ENCODE measurements around the gene DYNC2I2. TPM values are rescaled to one million over a fixed set of nuclear protein-coding genes. Genes with fewer than 3 reads are reported as not detected.
A peak's percentile ranks its signal among the peaks of the same experiment; 100 is the strongest.

DYNC2I2 gene
- total RNA-seq, 1 experiment from 2014 or later = 53.2 TPM

GRCh38 chr9:128638580-128638979 is 18.1 kb downstream of the DYNC2I2 start:
- H3K4me3 Mint-ChIP-seq (ENCODE audit: low read depth, unreplicated experiment) = no peak overlapping the region
- DNase-seq = no peak
- no peak for TF ChIP-seq CTCF (IDR thresholded peaks at IDR 0.05; ENCODE audit: unreplicated experiment)
- no peaks in the 10 kb centered on the region for H3K9me3 Mint-ChIP-seq (ENCODE audit: low read depth, unreplicated experiment)
- no peaks in the 10 kb centered on the region for H3K27me3 Mint-ChIP-seq (ENCODE audit: unreplicated experiment)
- peaks cover 21% of the 10 kb centered on the region for H3K4me1 Mint-ChIP-seq (ENCODE audit: low read depth, unreplicated experiment)
- intact Hi-C loops (cut with micrococcal nuclease; ENCODE audit: unreplicated experiment) = no loop called here
- H3K27ac Mint-ChIP-seq (ENCODE audit: unreplicated experiment) = no peak overlapping the region
- CTCF ChIA-PET = interaction anchor here (0.7 kb wide), 1 partner anchor 21 kb away, joined by 6 read pairs; no protein-coding TSS in a partner anchor
- peaks cover 31% of the 10 kb centered on the region for H3K36me3 Mint-ChIP-seq (ENCODE audit: insufficient read depth, unreplicated experiment)
- BruUV-seq (replicated peaks) = no TSS peak

GRCh38 chr9:128637656-128638055 is 19.0 kb downstream of the DYNC2I2 start:
- Mint-ChIP-seq H3K36me3 (ENCODE audit: insufficient read depth, unreplicated experiment) (peaks cover 35% of the 10 kb centered on the region), H3K4me3 (ENCODE audit: low read depth, unreplicated experiment) (no peak overlapping the region), H3K4me1 (ENCODE audit: low read depth, unreplicated experiment) (peaks cover 24% of the 10 kb centered on the region), H3K27ac (ENCODE audit: unreplicated experiment) (no peak overlapping the region), H3K27me3 (ENCODE audit: unreplicated experiment) (no peaks in the 10 kb centered on the region), H3K9me3 (ENCODE audit: low read depth, unreplicated experiment) (no peaks in the 10 kb centered on the region)
- TF ChIP-seq CTCF (IDR thresholded peaks at IDR 0.05; ENCODE audit: unreplicated experiment) = no peak
- intact Hi-C loops (cut with micrococcal nuclease; ENCODE audit: unreplicated experiment) = no loop called here
- no peak for DNase-seq
- BruUV-seq (replicated peaks) = no TSS peak
- CTCF ChIA-PET = no interaction called here

- Mint-ChIP-seq H3K27ac (ENCODE audit: unreplicated experiment) (no peak overlapping the region), H3K27me3 (ENCODE audit: unreplicated experiment) (no peaks in the 10 kb centered on the region), H3K4me3 (ENCODE audit: low read depth, unreplicated experiment) (peak overlapping the region; percentile 60), H3K36me3 (ENCODE audit: insufficient read depth, unreplicated experiment) (peaks cover 41% of the 10 kb centered on the region), H3K4me1 (ENCODE audit: low read depth, unreplicated experiment) (peaks cover 24% of the 10 kb centered on the region), H3K9me3 (ENCODE audit: low read depth, unreplicated experiment) (no peaks in the 10 kb centered on the region)
- CTCF ChIA-PET = interaction anchor here (0.5 to 2.1 kb wide), 4 partner anchors 9 to 182 kb away, joined by 3 to 6 read pairs (median 4); partner anchors contain the start of gene ENDOG
- BruUV-seq (replicated peaks) = no TSS peak
- intact Hi-C loops (cut with micrococcal nuclease; ENCODE audit: unreplicated experiment) = no loop called here
- no peak for TF ChIP-seq CTCF (IDR thresholded peaks at IDR 0.05; ENCODE audit: unreplicated experiment)
- DNase-seq = no peak
Measured at GRCh38 chr9:128636556-128637530, 19.8 kb downstream of the DYNC2I2 start.

GRCh38 chr9:128636024-128636390 is 20.6 kb downstream of the DYNC2I2 start:
- peak overlapping the region; percentile 60 for H3K4me3 Mint-ChIP-seq (ENCODE audit: low read depth, unreplicated experiment)
- no peaks in the 10 kb centered on the region for H3K9me3 Mint-ChIP-seq (ENCODE audit: low read depth, unreplicated experiment)
- no peak for TF ChIP-seq CTCF (IDR thresholded peaks at IDR 0.05; ENCODE audit: unreplicated experiment)
- peak overlapping the region; percentile 85 for H3K27ac Mint-ChIP-seq (ENCODE audit: unreplicated experiment)
- H3K4me1 Mint-ChIP-seq (ENCODE audit: low read depth, unreplicated experiment) = peaks cover 24% of the 10 kb centered on the region
- intact Hi-C loops (cut with micrococcal nuclease; ENCODE audit: unreplicated experiment) = no loop called here
- peaks cover 44% of the 10 kb centered on the region for H3K36me3 Mint-ChIP-seq (ENCODE audit: insufficient read depth, unreplicated experiment)
- CTCF ChIA-PET = interaction anchor here (0.5 to 2.1 kb wide), 10 partner anchors 10 to 182 kb away, joined by 3 to 7 read pairs (median 4); partner anchors contain the start of genes ENDOG and ZDHHC12
- BruUV-seq (replicated peaks) = no TSS peak
- H3K27me3 Mint-ChIP-seq (ENCODE audit: unreplicated experiment) = no peaks in the 10 kb centered on the region
- DNase-seq = peak; percentile 68
